Dermis microvascular lymphatic vessel endothelial cell (primary cell): ENCODE measurements around the gene PIAS4. TPM values are rescaled to one million over a fixed set of nuclear protein-coding genes. Genes with fewer than 3 reads are reported as not detected.
A peak's percentile ranks its signal among the peaks of the same experiment; 100 is the strongest.

Experiments
- DNase-seq, 2 donors: peaks; one replicate each; pipeline versions ENCODE4 v3.0.0 to v3.0.0-alpha.2; 2010; ENCODE audit warnings: low read depth in 2 of 2
- total RNA-seq: library from RNA; depleted of rRNA; stranded (reverse); fragments of >200 nt; gene quantifications from 2 replicates; pipeline ENCODE4 v1.2.1, GENCODE V29; 2014

The PIAS4 gene
- total RNA-seq, 1 donor from 2014 or later: 24.1 TPM

GRCh38 chr19:4059891-4060620, 52.5 kb downstream of the PIAS4 start:
- DNase-seq: no peak

GRCh38 chr19:4060621-4061177, 53.2 kb downstream of the PIAS4 start:
- DNase-seq: no peak

- DNase-seq: peak in 1 of 2 donors; percentile 36
Measured at GRCh38 chr19:4061178-4061682, 53.7 kb downstream of the PIAS4 start.

- DNase-seq: no peak
Measured at GRCh38 chr19:4061683-4062418, 54.3 kb downstream of the PIAS4 start.

- no peak for DNase-seq
Measured at GRCh38 chr19:4062419-4063368, 55.2 kb downstream of the PIAS4 start.

- no peak for DNase-seq
Measured at GRCh38 chr19:4063369-4064148, 56.0 kb downstream of the PIAS4 start.

- DNase-seq: peak in 1 of 2 donors; percentile 48
Measured at GRCh38 chr19:4064149-4064495, 56.6 kb downstream of the PIAS4 start.

- peak in 1 of 2 donors; percentile 52 for DNase-seq
Measured at GRCh38 chr19:4064496-4065260, 57.1 kb downstream of the PIAS4 start.

- peak; percentile 94 to 99 for DNase-seq
Measured at GRCh38 chr19:4065430-4066175, 58.1 kb downstream of the PIAS4 start.

- DNase-seq: no peak
Measured at GRCh38 chr19:4066176-4066606, 58.7 kb downstream of the PIAS4 start.

GRCh38 chr19:4066682-4067395, 59.3 kb downstream of the PIAS4 start, which contains the start of gene ZBTB7A:
TSS of gene ZBTB7A (minus strand) at chr19:4066899. CDS start at chr19:4055232, 11,667 bp downstream.
- DNase-seq: peak in 1 of 2 donors; percentile 75

GRCh38 chr19:4067396-4068046, 60.0 kb downstream of the PIAS4 start:
- peak in 1 of 2 donors; percentile 49 for DNase-seq

- DNase-seq: no peak
Measured at GRCh38 chr19:4068047-4068966, 60.8 kb downstream of the PIAS4 start.

GRCh38 chr19:4069331-4069959, 61.9 kb downstream of the PIAS4 start:
- DNase-seq: no peak

GRCh38 chr19:4071610-4072009, 64.1 kb downstream of the PIAS4 start:
- DNase-seq: no peak

GRCh38 chr19:4075373-4075772, 67.8 kb downstream of the PIAS4 start:
- DNase-seq: peak in 1 of 2 donors; percentile 59
